GM12878 (cell line): Measurements from ENCODE around the gene TLNRD1. TPM values are rescaled to one million over a fixed set of nuclear protein-coding genes. Genes with fewer than 3 reads are reported as not detected.
A peak's percentile ranks its signal among the peaks of the same experiment; 100 is the strongest.

Experiments used
- ATAC-seq: fragments of 200-7000 bp; cut with Tn5 transposase; 3 replicates; pipeline ENCODE4 v1.9.1; 2020; ENCODE audit warnings: mild to moderate bottlenecking, moderate library complexity
- BruUV-seq: library from RNA; stranded (reverse); fragments of 400-500 nt; replicated peaks from 2 replicates; lab custom pipeline; 2021; lab: Mats Ljungman, UMichigan
- CTCF ChIA-PET: fragments of 300-600 bp; sonication (Branson Sonifier 250); formaldehyde crosslinking; extraction: SDS; loops from one replicate; lab custom pipeline; 2021; ENCODE audit warnings: inconsistent platforms; lab: Yijun Ruan, JAX
- POLR2A ChIA-PET: fragments of 350-600 bp; formaldehyde crosslinking; extraction: SDS; loops from one replicate; lab custom pipeline; 2021; ENCODE audit warnings: inconsistent platforms; lab: Charles Lee
- RAD21 ChIA-PET: fragments of 300-600 bp; sonication (Branson Sonifier 250); formaldehyde crosslinking; loops from one replicate; lab custom pipeline; 2023; ENCODE audit warnings: antibody characterized with exemption; ENCODE audit not compliant: unreplicated experiment; lab: Charles Lee
- SMC1A ChIA-PET: fragments of 300-600 bp; sonication (Branson Sonifier 250); formaldehyde crosslinking; loops from one replicate; lab custom pipeline; 2023; ENCODE audit not compliant: unreplicated experiment, uncharacterized antibody; lab: Charles Lee
- DNase-seq: peaks from one replicate; pipeline ENCODE4 v3.0.0-alpha.2; 2011; ENCODE audit warnings: low read depth, low spot score
- FAIRE-seq: peaks from 3 replicates; lab custom pipeline; 2011; peaks lifted over from hg19 to GRCh38; lab: Jason Lieb, UNC
- H2AFZ ChIP-seq: 2 replicates; pipeline ENCODE4 v1.6.0; 2011; ENCODE audit warnings: low read depth, low read length, control low read depth; ENCODE audit not compliant: control insufficient read depth
- H3K27ac ChIP-seq: 2 replicates; pipeline ENCODE4 v1.5.1; 2011; ENCODE audit warnings: control low read depth; ENCODE audit not compliant: control insufficient read depth, insufficient read depth
- H3K27me3 ChIP-seq, 2 experiments: replicated peaks in 1 of 2; 2 replicates each; pipeline versions ENCODE4 v1.6.0 to v1.6.1; 2011; ENCODE audit warnings: low read length in 1 of 2; ENCODE audit not compliant: control insufficient read depth in 2 of 2, insufficient read depth in 2 of 2
- H3K36me3 ChIP-seq, 2 experiments: 2 replicates each; pipeline ENCODE4 v1.5.1; 2011; ENCODE audit warnings: low read length in 1 of 2; ENCODE audit not compliant: control insufficient read depth in 2 of 2, insufficient read depth in 2 of 2
- H3K4me1 ChIP-seq: 2 replicates; pipeline ENCODE4 v1.6.1; 2011; ENCODE audit warnings: mild to moderate bottlenecking, low read length, moderate library complexity, mixed read lengths; ENCODE audit not compliant: control insufficient read depth, insufficient read depth
- H3K4me2 ChIP-seq: 2 replicates; pipeline ENCODE4 v1.6.0; 2011; ENCODE audit warnings: control low read depth; ENCODE audit not compliant: control insufficient read depth, insufficient read depth
- H3K4me3 ChIP-seq: fragments of 200-600 bp; sonication (generic); 2 replicates; pipeline ENCODE4 v1.5.1; 2016
- H3K79me2 ChIP-seq: 2 replicates; pipeline ENCODE4 v1.6.0; 2011; ENCODE audit warnings: low read length; ENCODE audit not compliant: control insufficient read depth, insufficient read depth
- H3K9ac ChIP-seq: 2 replicates; pipeline ENCODE4 v1.8.0; 2011; ENCODE audit warnings: low read length, control low read depth, mixed read lengths; ENCODE audit not compliant: control insufficient read depth, insufficient read depth
- H3K9me3 ChIP-seq: replicated peaks from 3 replicates; pipeline ENCODE4 v1.5.1; 2011; ENCODE audit warnings: mild to moderate bottlenecking, low read length; ENCODE audit not compliant: control insufficient read depth, insufficient read depth
- H4K20me1 ChIP-seq: 2 replicates; pipeline ENCODE4 v1.6.0; 2011; ENCODE audit not compliant: control insufficient read depth, insufficient read depth
- GATAD2B ChIP-seq: fragments of 450-650 bp; conservative IDR thresholded peaks from 2 replicates; pipeline ENCODE4 v1.6.1; 2017; ENCODE audit warnings: low read depth, mild to moderate bottlenecking, moderate library complexity
- MAX ChIP-seq: IDR thresholded peaks from 2 replicates; pipeline ENCODE4 v1.6.1; 2012; ENCODE audit warnings: low read depth, low read length, improper control_type of control experiment
- NKRF ChIP-seq: fragments of 450-650 bp; conservative IDR thresholded peaks from 2 replicates; pipeline ENCODE4 v1.6.1; 2017; ENCODE audit warnings: mild to moderate bottlenecking, moderate library complexity
- POLR2A ChIP-seq: IDR thresholded peaks from 2 replicates; pipeline ENCODE4 v1.6.1; 2011; ENCODE audit warnings: low read depth, mild to moderate bottlenecking, low read length
- SIX5 ChIP-seq: IDR thresholded peaks from 2 replicates; pipeline ENCODE4 v1.6.1; 2011; ENCODE audit warnings: mild to moderate bottlenecking, low read depth, low read length, moderate library complexity; ENCODE audit not compliant: severe bottlenecking
- ZNF274 ChIP-seq: IDR thresholded peaks from one replicate; pipeline ENCODE4 v1.8.0; 2011; ENCODE audit not compliant: insufficient read length, insufficient read depth
- WGBS: methylation state at CpG from one replicate; pipeline ENCODE4 v1.1.6; 2016; ENCODE audit warnings: low lambda C conversion rate; ENCODE audit not compliant: insufficient replicate concordance, insufficient coverage; ENCODE audit errors: missing lambda C conversion rate; 5-methylcytosine and 5-hydroxymethylcytosine counted together
- in situ Hi-C: fragments of 300-500 bp; cut with MboI; formaldehyde crosslinking; loops from 9 replicates; pipeline ENCODE4 v1.14.3; 2018; ENCODE audit warnings: mixed read lengths
- intact Hi-C: fragments of 100-400 bp; cut with micrococcal nuclease; formaldehyde crosslinking; loops from one replicate; pipeline ENCODE4 v1.14.2; 2022; ENCODE audit not compliant: unreplicated experiment
- polyA plus RNA-seq, 11 experiments: library from polyadenylated mRNA; depleted of rRNA in 4 of 11; unstranded in 6 of 11; stranded (reverse) in 5 of 11; fragments of >200 nt; fragmentation: Nextera tagmentation in 4 of 11; fragmentation: Illumina TruSeq in 1 of 11; extraction: Ambion mirVana in 4 of 11; extraction: Trizol in 1 of 11; gene quantifications; 1 replicate in 1 of 11; 2 replicates in 10 of 11; pipeline versions ENCODE4 v1.2.1 to v1.2.3, GENCODE V29; 2011 to 2016; ENCODE audit warnings: inconsistent platforms in 2 of 11, missing spikeins in 2 of 11, low read depth in 1 of 11
- total RNA-seq, 4 experiments: library from RNA; depleted of rRNA in 3 of 4; stranded (reverse); fragments of >200 nt in 3 of 4; fragmentation: Illumina TruSeq in 1 of 4; extraction: Trizol in 1 of 4; gene quantifications; 2 replicates each; pipeline versions ENCODE4 v1.2.1 to v1.2.3, GENCODE V29; 2013 to 2021

TLNRD1 gene
- total and polyA plus RNA-seq, 10 of the 15 experiments (the other 5 are each of a cell fraction or from before 2014, with no cell fraction given): 2.5 to 44.8 (median 9.1) TPM

GRCh38 chr15:81002009-81002330 is 1.2 kb downstream of the TLNRD1 start (continued):
- TF ChIP-seq NKRF (peak; percentile 13; the same call in 1 of the 2 replicates), SIX5 (no peak)

- no TSS peak for BruUV-seq
- Histone ChIP-seq H3K36me3 (peaks cover 0 to 3% of the 10 kb centered on the region in 2 experiments; a peak in 2 of 4 replicates), H3K27ac (peak overlapping the region; percentile 92), H3K4me2 (peak overlapping the region; percentile 79), H3K27me3 (no peaks in the 10 kb centered on the region), H3K79me2 (peaks cover 42% of the 10 kb centered on the region), H2AFZ (no peak overlapping the region), H3K9ac (peak overlapping the region; percentile 92), H3K9me3 (no peaks in the 10 kb centered on the region; the same call in 2 of the 3 replicates), H3K4me1 (peaks cover 19% of the 10 kb centered on the region), H4K20me1 (no peaks in the 10 kb centered on the region), H3K4me3 (peak overlapping the region; percentile 87)
- ChIA-PET CTCF (interaction anchor here (1.3 to 5.7 kb wide), 2 partner anchors 21 to 264 kb away, joined by 4 to 37 read pairs; no protein-coding TSS in a partner anchor), SMC1A (interaction anchor here (0.7 to 2.1 kb wide), 3 partner anchors 12 to 23 kb away, joined by 3 to 5 read pairs (median 3); no protein-coding TSS in a partner anchor), POLR2A (interaction anchor here (0.6 to 2.7 kb wide), 5 partner anchors 9 to 1135 kb away, joined by 3 to 12 read pairs (median 4); no protein-coding TSS in a partner anchor), RAD21 (interaction anchor here (2.5 to 3.0 kb wide), 2 partner anchors 21 to 264 kb away, joined by 6 to 13 read pairs; no protein-coding TSS in a partner anchor)
- DNase-seq: no peak
- in situ Hi-C loops: no loop called here
- 0 out of 2 replicates have a peak, but pooled peaks have one; percentile 6 for TF ChIP-seq GATAD2B
- no peak for TF ChIP-seq ZNF274
- TF ChIP-seq MAX: 0 out of 2 replicates have a peak, but pooled peaks have one; percentile 17
- peak; percentile 68 for TF ChIP-seq POLR2A
- FAIRE-seq: no peak
- intact Hi-C loops: no loop called here
- ATAC-seq: no peak
- WGBS: 74% methylated on average over 67 of the region's 89 CpGs
Measured at GRCh38 chr15:81002331-81003096, 1.8 kb downstream of the TLNRD1 start.
